Breast epithelium (tissue), 3 donors: Measurements from ENCODE around the gene SOD2.

Experiments
- CTCF ChIP-seq, 3 donors: fragments of 450-650 bp; IDR thresholded peaks; one replicate each; pipeline ENCODE4 v1.5.1; 2016 to 2017; ENCODE audit warnings: antibody characterized with exemption in 3 of 3, mild to moderate bottlenecking in 3 of 3, moderate library complexity in 3 of 3
- POLR2A ChIP-seq: fragments of 450-650 bp; IDR thresholded peaks from one replicate; pipeline ENCODE4 v1.6.1; 2016; ENCODE audit warnings: antibody characterized with exemption, mild to moderate bottlenecking, moderate library complexity
- POLR2AphosphoS5 ChIP-seq, 3 donors: sonication (generic); formaldehyde crosslinking; IDR thresholded peaks; one replicate each; pipeline ENCODE4 v1.6.1; 2017; ENCODE audit warnings: antibody characterized with exemption in 3 of 3

- TF ChIP-seq POLR2A, result no peak
- no peak for TF ChIP-seq CTCF (IDR thresholded peaks at IDR 0.05)
- TF ChIP-seq POLR2AphosphoS5 (IDR thresholded peaks at IDR 0.05), result no peak
Measured at GRCh38 chr6:159715166-159715565, 22.1 kb upstream of the SOD2 start.
